A549 treated with DMSO at 1 μM for 4 hours (cell line): ENCODE data around the gene KLHDC4. TPM values are rescaled to one million over a fixed set of nuclear protein-coding genes. Genes with fewer than 3 reads are reported as not detected.

Source experiments
- total RNA-seq: library from RNA; stranded (reverse); fragments of 200-300 nt; extraction: Qiagen RNA extraction; gene quantifications from 5 replicates; pipeline ENCODE4 v1.2.3, GENCODE V29; 2022; ENCODE audit warnings: low read depth

KLHDC4 gene
- total RNA-seq = 36.2 to 42.7 TPM (median 39.6 TPM) in 5 replicates

GRCh38 chr16:87765776-87766484 is at the start of gene KLHDC4:
KLHDC4 (minus strand) TSS chr16:87765986; CDS start chr16:87765890, 96 bp downstream.

Other genes starting within 250 kb of the KLHDC4 start
- 1.6 to 2.2 TPM (median 2.1 TPM) in 5 replicates for gene JPH3, start 163.5 kb downstream of the KLHDC4 start, total RNA-seq
- 907 to 1,085 TPM (median 1,023 TPM) in 5 replicates for gene SLC7A5, start 103.5 kb upstream of the KLHDC4 start, total RNA-seq
- gene CA5A, start 170.5 kb upstream of the KLHDC4 start, total RNA-seq = not detected in 5 replicates
- 10.6 to 22.1 TPM (median 18.3 TPM) in 5 replicates for gene BANP, start 185.4 kb upstream of the KLHDC4 start, total RNA-seq